ENCODE measurements around the gene CD72. TPM values are rescaled to one million over a fixed set of nuclear protein-coding genes. Genes with fewer than 3 reads are reported as not detected.

Gene CD72
- total RNA-seq, 1 experiment from 2014 or later: 0.95 TPM

GRCh38 chr9:35608221-35608620 is 10.0 kb downstream of the CD72 start:
- H3K4me3 ChIP-seq (ENCODE audit: low read depth, low read length): no peak overlapping the region
- H3K4me1 ChIP-seq: peaks cover 4% of the 10 kb centered on the region; the same call in 1 of the 2 replicates
- no peaks in the 10 kb centered on the region for H3K9me3 Mint-ChIP-seq (ENCODE audit: unreplicated experiment)
- DNase-seq: no peak
- CTCF ChIA-PET: interaction anchor here (0.8 kb wide), 1 partner anchor 88 kb away, joined by 3 read pairs; no protein-coding TSS in a partner anchor
- peaks cover 17% of the 10 kb centered on the region for H3K36me3 Mint-ChIP-seq (ENCODE audit: insufficient read depth, unreplicated experiment)
- no peaks in the 10 kb centered on the region for H3K36me3 ChIP-seq (ENCODE audit: control insufficient read depth, insufficient read depth, low read length)
- no peaks in the 10 kb centered on the region for H3K9me3 ChIP-seq
- TF ChIP-seq, protein P1, sequence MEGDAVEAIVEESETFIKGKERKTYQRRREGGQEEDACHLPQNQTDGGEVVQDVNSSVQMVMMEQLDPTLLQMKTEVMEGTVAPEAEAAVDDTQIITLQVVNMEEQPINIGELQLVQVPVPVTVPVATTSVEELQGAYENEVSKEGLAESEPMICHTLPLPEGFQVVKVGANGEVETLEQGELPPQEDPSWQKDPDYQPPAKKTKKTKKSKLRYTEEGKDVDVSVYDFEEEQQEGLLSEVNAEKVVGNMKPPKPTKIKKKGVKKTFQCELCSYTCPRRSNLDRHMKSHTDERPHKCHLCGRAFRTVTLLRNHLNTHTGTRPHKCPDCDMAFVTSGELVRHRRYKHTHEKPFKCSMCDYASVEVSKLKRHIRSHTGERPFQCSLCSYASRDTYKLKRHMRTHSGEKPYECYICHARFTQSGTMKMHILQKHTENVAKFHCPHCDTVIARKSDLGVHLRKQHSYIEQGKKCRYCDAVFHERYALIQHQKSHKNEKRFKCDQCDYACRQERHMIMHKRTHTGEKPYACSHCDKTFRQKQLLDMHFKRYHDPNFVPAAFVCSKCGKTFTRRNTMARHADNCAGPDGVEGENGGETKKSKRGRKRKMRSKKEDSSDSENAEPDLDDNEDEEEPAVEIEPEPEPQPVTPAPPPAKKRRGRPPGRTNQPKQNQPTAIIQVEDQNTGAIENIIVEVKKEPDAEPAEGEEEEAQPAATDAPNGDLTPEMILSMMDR (IDR thresholded peaks at IDR 0.05; ENCODE audit: insufficient read depth in 1 of 2, low read depth in 1 of 2, low read length in 1 of 2, severe bottlenecking in 1 of 2, unreplicated experiment in 1 of 2): no peak
- peaks cover 13% of the 10 kb centered on the region for H3K4me1 Mint-ChIP-seq (ENCODE audit: low read depth, unreplicated experiment)
- H3K27me3 ChIP-seq (replicated peaks; ENCODE audit: control insufficient read depth, insufficient read depth, low read length): no peaks in the 10 kb centered on the region
- POLR2A ChIA-PET: no interaction called here
- no peak overlapping the region for H3K27ac Mint-ChIP-seq (ENCODE audit: unreplicated experiment)
- no peak overlapping the region for H3K4me3 Mint-ChIP-seq (ENCODE audit: unreplicated experiment)
- intact Hi-C loops (cut with micrococcal nuclease; ENCODE audit: unreplicated experiment): no loop called here
- H3K27me3 Mint-ChIP-seq (ENCODE audit: insufficient read depth, unreplicated experiment): no peaks in the 10 kb centered on the region
- no TSS peak for BruUV-seq (replicated peaks)

DNA sequence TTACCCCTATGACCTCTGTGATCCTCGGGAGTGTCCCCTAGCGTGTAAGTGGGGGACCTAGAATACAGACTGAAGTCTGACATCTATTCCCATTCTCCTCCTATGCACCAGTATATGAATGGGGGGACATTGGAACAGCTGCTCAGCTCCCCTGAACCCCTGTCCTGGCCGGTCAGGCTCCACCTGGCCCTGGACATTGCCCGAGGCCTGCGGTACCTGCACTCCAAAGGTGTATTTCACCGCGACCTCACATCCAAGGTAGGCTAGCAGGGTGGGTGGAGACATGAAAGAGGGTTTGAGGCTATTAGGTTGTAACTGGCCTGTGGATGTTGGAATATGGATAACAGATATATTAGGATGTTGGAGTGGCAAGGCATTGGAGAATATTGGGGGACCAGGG is 11.5 kb downstream of the CD72 start:
- no peak overlapping the region for H3K27ac Mint-ChIP-seq (ENCODE audit: unreplicated experiment)
- no peak overlapping the region for H3K4me3 Mint-ChIP-seq (ENCODE audit: unreplicated experiment)
- TF ChIP-seq, protein P1 (IDR thresholded peaks at IDR 0.05; ENCODE audit: insufficient read depth in 1 of 2, low read depth in 1 of 2, low read length in 1 of 2, severe bottlenecking in 1 of 2, unreplicated experiment in 1 of 2): no peak
- DNase-seq: no peak
- no TSS peak for BruUV-seq (replicated peaks)
- POLR2A ChIA-PET: no interaction called here
- H3K36me3 Mint-ChIP-seq (ENCODE audit: insufficient read depth, unreplicated experiment): peaks cover 17% of the 10 kb centered on the region
- no peaks in the 10 kb centered on the region for H3K36me3 ChIP-seq (ENCODE audit: control insufficient read depth, insufficient read depth, low read length)
- intact Hi-C loops (cut with micrococcal nuclease; ENCODE audit: unreplicated experiment): no loop called here
- no peaks in the 10 kb centered on the region for H3K27me3 ChIP-seq (replicated peaks; ENCODE audit: control insufficient read depth, insufficient read depth, low read length)
- H3K4me1 Mint-ChIP-seq (ENCODE audit: low read depth, unreplicated experiment): peaks cover 23% of the 10 kb centered on the region
- no peaks in the 10 kb centered on the region for H3K27me3 Mint-ChIP-seq (ENCODE audit: insufficient read depth, unreplicated experiment)
- no peak overlapping the region for H3K4me3 ChIP-seq (ENCODE audit: low read depth, low read length)
- CTCF ChIA-PET: no interaction called here
- peaks cover 12% of the 10 kb centered on the region; the same call in 1 of the 2 replicates for H3K4me1 ChIP-seq
- H3K9me3 Mint-ChIP-seq (ENCODE audit: unreplicated experiment): no peaks in the 10 kb centered on the region
- H3K9me3 ChIP-seq: no peaks in the 10 kb centered on the region

GRCh38 chr9:35606138-35606504 is 12.1 kb downstream of the CD72 start:
- ChIA-PET CTCF (interaction anchor here (0.8 kb wide), 1 partner anchor 52 kb away, joined by 4 read pairs; no protein-coding TSS in a partner anchor), POLR2A (no interaction called here)
- Histone ChIP-seq H3K9me3 (no peaks in the 10 kb centered on the region), H3K27me3 (replicated peaks; ENCODE audit: control insufficient read depth, insufficient read depth, low read length) (no peaks in the 10 kb centered on the region), H3K36me3 (ENCODE audit: control insufficient read depth, insufficient read depth, low read length) (no peaks in the 10 kb centered on the region), H3K4me3 (ENCODE audit: low read depth, low read length) (peak overlapping the region; percentile 92), H3K4me1 (peaks cover 12% of the 10 kb centered on the region; the same call in 1 of the 2 replicates)
- intact Hi-C loops (cut with micrococcal nuclease; ENCODE audit: unreplicated experiment): no loop called here
- Mint-ChIP-seq H3K4me3 (ENCODE audit: unreplicated experiment) (peak overlapping the region; percentile 76), H3K27me3 (ENCODE audit: insufficient read depth, unreplicated experiment) (no peaks in the 10 kb centered on the region), H3K4me1 (ENCODE audit: low read depth, unreplicated experiment) (peaks cover 23% of the 10 kb centered on the region), H3K36me3 (ENCODE audit: insufficient read depth, unreplicated experiment) (peaks cover 17% of the 10 kb centered on the region), H3K9me3 (ENCODE audit: unreplicated experiment) (no peaks in the 10 kb centered on the region), H3K27ac (ENCODE audit: unreplicated experiment) (no peak overlapping the region)
- DNase-seq: no peak
- TSS peak; percentile 40 for BruUV-seq (replicated peaks)
- TF ChIP-seq, protein P1 (IDR thresholded peaks at IDR 0.05; ENCODE audit: insufficient read depth in 1 of 2, low read depth in 1 of 2, low read length in 1 of 2, severe bottlenecking in 1 of 2, unreplicated experiment in 1 of 2): no peak

Data from Caco-2 (cell line).